ENCODE measurements around the gene AQP10. TPM values are rescaled to one million over a fixed set of nuclear protein-coding genes. Genes with fewer than 3 reads are reported as not detected.

AQP10 gene
- total and polyA plus RNA-seq, 9 of the 15 experiments (the other 6 are each of a cell fraction or from before 2014, with no cell fraction given), result 0.37 to 9.7 (median 1.9) TPM

- TF ChIP-seq, protein P1, sequence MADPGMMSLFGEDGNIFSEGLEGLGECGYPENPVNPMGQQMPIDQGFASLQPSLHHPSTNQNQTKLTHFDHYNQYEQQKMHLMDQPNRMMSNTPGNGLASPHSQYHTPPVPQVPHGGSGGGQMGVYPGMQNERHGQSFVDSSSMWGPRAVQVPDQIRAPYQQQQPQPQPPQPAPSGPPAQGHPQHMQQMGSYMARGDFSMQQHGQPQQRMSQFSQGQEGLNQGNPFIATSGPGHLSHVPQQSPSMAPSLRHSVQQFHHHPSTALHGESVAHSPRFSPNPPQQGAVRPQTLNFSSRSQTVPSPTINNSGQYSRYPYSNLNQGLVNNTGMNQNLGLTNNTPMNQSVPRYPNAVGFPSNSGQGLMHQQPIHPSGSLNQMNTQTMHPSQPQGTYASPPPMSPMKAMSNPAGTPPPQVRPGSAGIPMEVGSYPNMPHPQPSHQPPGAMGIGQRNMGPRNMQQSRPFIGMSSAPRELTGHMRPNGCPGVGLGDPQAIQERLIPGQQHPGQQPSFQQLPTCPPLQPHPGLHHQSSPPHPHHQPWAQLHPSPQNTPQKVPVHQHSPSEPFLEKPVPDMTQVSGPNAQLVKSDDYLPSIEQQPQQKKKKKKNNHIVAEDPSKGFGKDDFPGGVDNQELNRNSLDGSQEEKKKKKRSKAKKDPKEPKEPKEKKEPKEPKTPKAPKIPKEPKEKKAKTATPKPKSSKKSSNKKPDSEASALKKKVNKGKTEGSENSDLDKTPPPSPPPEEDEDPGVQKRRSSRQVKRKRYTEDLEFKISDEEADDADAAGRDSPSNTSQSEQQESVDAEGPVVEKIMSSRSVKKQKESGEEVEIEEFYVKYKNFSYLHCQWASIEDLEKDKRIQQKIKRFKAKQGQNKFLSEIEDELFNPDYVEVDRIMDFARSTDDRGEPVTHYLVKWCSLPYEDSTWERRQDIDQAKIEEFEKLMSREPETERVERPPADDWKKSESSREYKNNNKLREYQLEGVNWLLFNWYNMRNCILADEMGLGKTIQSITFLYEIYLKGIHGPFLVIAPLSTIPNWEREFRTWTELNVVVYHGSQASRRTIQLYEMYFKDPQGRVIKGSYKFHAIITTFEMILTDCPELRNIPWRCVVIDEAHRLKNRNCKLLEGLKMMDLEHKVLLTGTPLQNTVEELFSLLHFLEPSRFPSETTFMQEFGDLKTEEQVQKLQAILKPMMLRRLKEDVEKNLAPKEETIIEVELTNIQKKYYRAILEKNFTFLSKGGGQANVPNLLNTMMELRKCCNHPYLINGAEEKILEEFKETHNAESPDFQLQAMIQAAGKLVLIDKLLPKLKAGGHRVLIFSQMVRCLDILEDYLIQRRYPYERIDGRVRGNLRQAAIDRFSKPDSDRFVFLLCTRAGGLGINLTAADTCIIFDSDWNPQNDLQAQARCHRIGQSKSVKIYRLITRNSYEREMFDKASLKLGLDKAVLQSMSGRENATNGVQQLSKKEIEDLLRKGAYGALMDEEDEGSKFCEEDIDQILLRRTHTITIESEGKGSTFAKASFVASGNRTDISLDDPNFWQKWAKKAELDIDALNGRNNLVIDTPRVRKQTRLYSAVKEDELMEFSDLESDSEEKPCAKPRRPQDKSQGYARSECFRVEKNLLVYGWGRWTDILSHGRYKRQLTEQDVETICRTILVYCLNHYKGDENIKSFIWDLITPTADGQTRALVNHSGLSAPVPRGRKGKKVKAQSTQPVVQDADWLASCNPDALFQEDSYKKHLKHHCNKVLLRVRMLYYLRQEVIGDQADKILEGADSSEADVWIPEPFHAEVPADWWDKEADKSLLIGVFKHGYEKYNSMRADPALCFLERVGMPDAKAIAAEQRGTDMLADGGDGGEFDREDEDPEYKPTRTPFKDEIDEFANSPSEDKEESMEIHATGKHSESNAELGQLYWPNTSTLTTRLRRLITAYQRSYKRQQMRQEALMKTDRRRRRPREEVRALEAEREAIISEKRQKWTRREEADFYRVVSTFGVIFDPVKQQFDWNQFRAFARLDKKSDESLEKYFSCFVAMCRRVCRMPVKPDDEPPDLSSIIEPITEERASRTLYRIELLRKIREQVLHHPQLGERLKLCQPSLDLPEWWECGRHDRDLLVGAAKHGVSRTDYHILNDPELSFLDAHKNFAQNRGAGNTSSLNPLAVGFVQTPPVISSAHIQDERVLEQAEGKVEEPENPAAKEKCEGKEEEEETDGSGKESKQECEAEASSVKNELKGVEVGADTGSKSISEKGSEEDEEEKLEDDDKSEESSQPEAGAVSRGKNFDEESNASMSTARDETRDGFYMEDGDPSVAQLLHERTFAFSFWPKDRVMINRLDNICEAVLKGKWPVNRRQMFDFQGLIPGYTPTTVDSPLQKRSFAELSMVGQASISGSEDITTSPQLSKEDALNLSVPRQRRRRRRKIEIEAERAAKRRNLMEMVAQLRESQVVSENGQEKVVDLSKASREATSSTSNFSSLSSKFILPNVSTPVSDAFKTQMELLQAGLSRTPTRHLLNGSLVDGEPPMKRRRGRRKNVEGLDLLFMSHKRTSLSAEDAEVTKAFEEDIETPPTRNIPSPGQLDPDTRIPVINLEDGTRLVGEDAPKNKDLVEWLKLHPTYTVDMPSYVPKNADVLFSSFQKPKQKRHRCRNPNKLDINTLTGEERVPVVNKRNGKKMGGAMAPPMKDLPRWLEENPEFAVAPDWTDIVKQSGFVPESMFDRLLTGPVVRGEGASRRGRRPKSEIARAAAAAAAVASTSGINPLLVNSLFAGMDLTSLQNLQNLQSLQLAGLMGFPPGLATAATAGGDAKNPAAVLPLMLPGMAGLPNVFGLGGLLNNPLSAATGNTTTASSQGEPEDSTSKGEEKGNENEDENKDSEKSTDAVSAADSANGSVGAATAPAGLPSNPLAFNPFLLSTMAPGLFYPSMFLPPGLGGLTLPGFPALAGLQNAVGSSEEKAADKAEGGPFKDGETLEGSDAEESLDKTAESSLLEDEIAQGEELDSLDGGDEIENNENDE (IDR thresholded peaks at IDR 0.05; ENCODE audit: low read depth, low read length), result no peak
- TF ChIP-seq CHD2 (IDR thresholded peaks at IDR 0.05; ENCODE audit: low read depth, low read length), result no peak
- no peak for TF ChIP-seq ARID3B (CRISPR knock-in tag; IDR thresholded peaks at IDR 0.05; ENCODE audit: borderline replicate concordance)
- no peak for TF ChIP-seq COPS2 (conservative IDR thresholded peaks at IDR 0.05)
- no peak for TF ChIP-seq MITF (IDR thresholded peaks at IDR 0.05)
- 0 out of 4 replicates have a peak, but pooled peaks of 1 of the 2 experiments have one; percentile 29 for TF ChIP-seq MAZ (CRISPR knock-in tag; conservative IDR thresholded peaks at IDR 0.05 in 1 of 2, IDR thresholded peaks at IDR 0.05 in 1 of 2)
- no peak for TF ChIP-seq CBFA2T3 (IDR thresholded peaks at IDR 0.05)
- TF ChIP-seq EZH2 (IDR thresholded peaks at IDR 0.05; ENCODE audit: borderline replicate concordance, low read depth, low read length), result no peak
- TF ChIP-seq ZKSCAN1 (IDR thresholded peaks at IDR 0.05; ENCODE audit: low read depth, low read length), result no peak
- TF ChIP-seq DEAF1 (CRISPR knock-in tag; IDR thresholded peaks at IDR 0.05), result peak; percentile 81
- no peak for TF ChIP-seq ELK3 (CRISPR knock-in tag; IDR thresholded peaks at IDR 0.05)
Observed at GRCh38 chr1:154276797-154277196, 44.1 kb upstream of the AQP10 start (continued).
